ENCODE results near the gene TMSB4X. TPM values are rescaled to one million over a fixed set of nuclear protein-coding genes. Genes with fewer than 3 reads are reported as not detected.

TMSB4X gene
- total and polyA plus RNA-seq, 2 of the 8 experiments (the other 6 are each of a cell fraction or from before 2014, with no cell fraction given) = 2,063 to 2,112 TPM

- no peaks in the 10 kb centered on the region for H3K23me2 ChIP-seq (ENCODE audit: low read depth, low read length)
- no peaks in the 10 kb centered on the region for H3K27me3 ChIP-seq (replicated peaks in 1 of 4; ENCODE audit: control insufficient read depth in 3 of 4, extremely low read depth in 1 of 4, insufficient read depth in 3 of 4, low read length in 3 of 4)
- no peak overlapping the region for H3K9ac ChIP-seq (replicated peaks in 1 of 4; ENCODE audit: extremely low read depth in 1 of 4, low read depth in 3 of 4, low read length in 3 of 4)
- H2BK5ac ChIP-seq (ENCODE audit: low read depth, low read length) = no peak overlapping the region
- ChIA-PET CTCF (ENCODE audit: partially characterized antibody) (no interaction called here), POLR2A (ENCODE audit: partially characterized antibody) (interaction anchor here (1.6 to 2.6 kb wide), 2 partner anchors 10 to 14 kb away, joined by 5 to 10 read pairs; partner anchors contain the start of gene TMSB4X)
- H2AK5ac ChIP-seq (ENCODE audit: low read depth, low read length) = no peak overlapping the region
- H3K4ac ChIP-seq (replicated peaks; ENCODE audit: insufficient read length, low read depth, low read length) = no peak overlapping the region
- H3K79me1 ChIP-seq (ENCODE audit: low read depth, low read length) = no peaks in the 10 kb centered on the region
- WGBS, 2 experiments (ENCODE audit: extremely low coverage in 1 of 2, insufficient coverage in 1 of 2, insufficient read length in 1 of 2, insufficient replicate concordance in 2 of 2, low coverage in 1 of 2, low lambda C conversion rate in 2 of 2, missing lambda C conversion rate in 1 of 2) = 80% methylated on average over 7 of the region's 7 CpGs; no CpG with 5 or more reads in 1 of the 2 experiments
- FAIRE-seq (no peak), DNase-seq (ENCODE audit: low read depth in 1 of 2, low spot score in 2 of 2) (no peak)
- no peak overlapping the region for H4K8ac ChIP-seq (ENCODE audit: extremely low read depth, insufficient read depth, low read length)
- H2BK15ac ChIP-seq (ENCODE audit: low read length) = no peak overlapping the region
- H2BK12ac ChIP-seq (ENCODE audit: low read depth, low read length) = no peak overlapping the region
- no peak overlapping the region for H3K4me2 ChIP-seq (ENCODE audit: insufficient read depth in 1 of 2, low read depth in 2 of 2, low read length in 2 of 2)
- H3K4me3 ChIP-seq (ENCODE audit: extremely low read depth in 1 of 4, insufficient read depth in 2 of 4, low read depth in 3 of 4, low read length in 4 of 4) = no peak overlapping the region
- no peaks in the 10 kb centered on the region for H3K9me3 ChIP-seq (ENCODE audit: insufficient read depth in 2 of 2, low read depth in 1 of 2, low read length in 1 of 2)
- H2BK120ac ChIP-seq (replicated peaks; ENCODE audit: low read depth, low read length) = no peak overlapping the region
- H2AFZ ChIP-seq (ENCODE audit: low read length) = no peak overlapping the region
- H3K79me2 ChIP-seq (ENCODE audit: control insufficient read depth in 1 of 2, insufficient read depth in 2 of 2, low read length in 2 of 2) = no peaks in the 10 kb centered on the region
- no peak overlapping the region for H3K23ac ChIP-seq (ENCODE audit: insufficient read length)
- H3K27ac ChIP-seq (ENCODE audit: low read depth, low read length) = no peak overlapping the region
- H3K18ac ChIP-seq (ENCODE audit: extremely low read depth, low read length) = no peak overlapping the region
- H3K14ac ChIP-seq (ENCODE audit: insufficient read length) = no peak overlapping the region
- H3K36me3 ChIP-seq (ENCODE audit: control insufficient read depth in 2 of 4, insufficient read depth in 4 of 4, low read length in 3 of 4) = no peaks in the 10 kb centered on the region
- H3K56ac ChIP-seq (replicated peaks; ENCODE audit: insufficient read length, low read depth, low read length) = no peak overlapping the region
- no peaks in the 10 kb centered on the region for H3K4me1 ChIP-seq (replicated peaks in 1 of 4; ENCODE audit: control insufficient read depth in 3 of 4, insufficient read depth in 4 of 4, low read length in 3 of 4)
- no peaks in the 10 kb centered on the region for H4K20me1 ChIP-seq (replicated peaks in 1 of 2; ENCODE audit: control insufficient read depth in 1 of 2, insufficient read depth in 2 of 2, low read length in 2 of 2)
- no peak overlapping the region for H4K5ac ChIP-seq (ENCODE audit: insufficient read length, low read depth, low read length)
- no peak overlapping the region for H2BK20ac ChIP-seq (ENCODE audit: low read length)
- no peak overlapping the region for H4K91ac ChIP-seq (replicated peaks; ENCODE audit: insufficient read length, low read length)
- no peak for TF ChIP-seq RXRA (IDR thresholded peaks at IDR 0.05; ENCODE audit: insufficient read depth, low read depth, low read length)
- no peak for TF ChIP-seq JUND (IDR thresholded peaks at IDR 0.05; ENCODE audit: low read length)
- no peak for TF ChIP-seq SRF (IDR thresholded peaks at IDR 0.05; ENCODE audit: low read depth, low read length)
- no peak for TF ChIP-seq RNF2 (IDR thresholded peaks at IDR 0.05; ENCODE audit: borderline replicate concordance, low read depth, low read length, missing control alignments, poor library complexity, severe bottlenecking)
- TF ChIP-seq SP1 (IDR thresholded peaks at IDR 0.05; ENCODE audit: low read depth, low read length) = no peak
- TF ChIP-seq EZH2 (IDR thresholded peaks at IDR 0.05; ENCODE audit: low read depth, low read length, severe bottlenecking) = no peak
These were observed 13.9 kb downstream of the TMSB4X start for GRCh38 chrX:12988797-12989196.

Data from H1 (cell line).